H1 (cell line): ENCODE measurements around the gene VMP1. TPM values are rescaled to one million over a fixed set of nuclear protein-coding genes. Genes with fewer than 3 reads are reported as not detected.
A peak's percentile ranks its signal among the peaks of the same experiment; 100 is the strongest.

ENCODE experiments used
- CTCF ChIA-PET: fragments of 300-600 bp; sonication (Branson Sonifier 250); formaldehyde crosslinking; loops from one replicate; lab custom pipeline; 2021; ENCODE audit not compliant: partially characterized antibody; lab: Charles Lee
- POLR2A ChIA-PET: fragments of 300-600 bp; sonication (Branson Sonifier 250); formaldehyde crosslinking; loops from one replicate; lab custom pipeline; 2021; ENCODE audit warnings: inconsistent platforms; ENCODE audit not compliant: partially characterized antibody; lab: Charles Lee
- DNase-seq, 2 experiments: peaks; one replicate each; pipeline versions ENCODE4 v3.0.0 to v3.0.0-alpha.2; 2010 to 2022; ENCODE audit warnings: low spot score in 2 of 2, low read depth in 1 of 2, mixed read lengths in 1 of 2
- FAIRE-seq: peaks from 2 replicates; lab custom pipeline; 2011; peaks lifted over from hg19 to GRCh38; lab: Jason Lieb, UNC
- H2AFZ ChIP-seq: 2 replicates; pipeline ENCODE4 v1.8.1; 2012; ENCODE audit warnings: low read length, inconsistent platforms
- H2AK5ac ChIP-seq: 2 replicates; pipeline ENCODE4 v1.6.1; 2013; ENCODE audit warnings: low read depth, low read length
- H2BK120ac ChIP-seq: replicated peaks from 2 replicates; pipeline ENCODE3; 2013; ENCODE audit warnings: low read depth, low read length, inconsistent platforms
- H2BK12ac ChIP-seq: 2 replicates; pipeline ENCODE4 v1.6.1; 2013; ENCODE audit warnings: low read depth, low read length
- H2BK15ac ChIP-seq: 2 replicates; pipeline ENCODE4 v1.6.1; 2013; ENCODE audit warnings: low read length
- H2BK20ac ChIP-seq: 2 replicates; pipeline ENCODE4 v1.6.1; 2013; ENCODE audit warnings: low read length
- H2BK5ac ChIP-seq: 2 replicates; pipeline ENCODE4 v1.6.1; 2013; ENCODE audit warnings: low read depth, low read length
- H3K14ac ChIP-seq: 2 replicates; pipeline ENCODE4 v1.6.1; 2013; ENCODE audit warnings: inconsistent platforms; ENCODE audit not compliant: insufficient read length
- H3K18ac ChIP-seq: 2 replicates; pipeline ENCODE4 v1.6.1; 2013; ENCODE audit warnings: low read length; ENCODE audit errors: extremely low read depth
- H3K23ac ChIP-seq: 2 replicates; pipeline ENCODE4 v1.6.1; 2013; ENCODE audit warnings: inconsistent platforms; ENCODE audit not compliant: insufficient read length
- H3K23me2 ChIP-seq: 2 replicates; pipeline ENCODE4 v1.6.1; 2013; ENCODE audit warnings: low read depth, low read length
- H3K27ac ChIP-seq: 2 replicates; pipeline ENCODE4 v1.6.1; 2011; ENCODE audit warnings: low read depth, low read length, inconsistent platforms
- H3K27me3 ChIP-seq, 4 experiments: replicated peaks in 1 of 4; 1 replicate in 1 of 4; 2 replicates in 3 of 4; pipeline versions ENCODE4 v1.6.1 to v1.8.1; 2011 to 2013; ENCODE audit warnings: low read length in 3 of 4, mild to moderate bottlenecking in 3 of 4, inconsistent platforms in 2 of 4, mixed read lengths in 2 of 4, moderate library complexity in 1 of 4; ENCODE audit not compliant: control insufficient read depth in 3 of 4, insufficient read depth in 3 of 4; ENCODE audit errors: extremely low read depth in 1 of 4
- H3K36me3 ChIP-seq, 4 experiments: 2 replicates each; pipeline versions ENCODE4 v1.6.1 to v1.8.1; 2011 to 2013; ENCODE audit warnings: mild to moderate bottlenecking in 4 of 4, low read length in 3 of 4, moderate library complexity in 2 of 4, control low read depth in 1 of 4, inconsistent platforms in 1 of 4; ENCODE audit not compliant: insufficient read depth in 4 of 4, control insufficient read depth in 2 of 4
- H3K4ac ChIP-seq: replicated peaks from 2 replicates; pipeline ENCODE3; 2013; ENCODE audit warnings: low read length, low read depth, mixed read lengths, inconsistent platforms; ENCODE audit not compliant: insufficient read length
- H3K4me1 ChIP-seq, 4 experiments: replicated peaks in 1 of 4; 1 replicate in 1 of 4; 2 replicates in 3 of 4; pipeline versions ENCODE4 v1.6.1 to v1.8.1; 2011 to 2013; ENCODE audit warnings: low read length in 3 of 4, inconsistent platforms in 2 of 4, mixed read lengths in 1 of 4; ENCODE audit not compliant: insufficient read depth in 4 of 4, control insufficient read depth in 3 of 4
- H3K4me2 ChIP-seq, 2 experiments: 2 replicates each; pipeline versions ENCODE4 v1.6.1 to v1.8.1; 2011 to 2013; ENCODE audit warnings: low read depth in 2 of 2, low read length in 2 of 2, control low read depth in 1 of 2, inconsistent platforms in 1 of 2, mild to moderate bottlenecking in 1 of 2; ENCODE audit not compliant: insufficient read depth in 1 of 2
- H3K4me3 ChIP-seq, 4 experiments: fragments of 200-600, 300-600 bp in 1 of 4; sonication (generic), shearing (Covaris generic), sonication (Bioruptor Twin) in 1 of 4; 2 replicates each; pipeline versions ENCODE4 v1.5.1 to v1.8.1; 2011 to 2016; ENCODE audit warnings: low read length in 4 of 4, low read depth in 3 of 4, control low read depth in 2 of 4, inconsistent platforms in 2 of 4, mild to moderate bottlenecking in 2 of 4, mixed read lengths in 1 of 4, moderate library complexity in 1 of 4; ENCODE audit not compliant: insufficient read depth in 2 of 4; ENCODE audit errors: extremely low read depth in 1 of 4
- H3K56ac ChIP-seq: replicated peaks from 2 replicates; pipeline ENCODE3; 2013; ENCODE audit warnings: low read depth, mild to moderate bottlenecking, mixed read lengths, low read length, inconsistent platforms; ENCODE audit not compliant: insufficient read length
- H3K79me1 ChIP-seq: 2 replicates; pipeline ENCODE4 v1.6.1; 2013; ENCODE audit warnings: low read depth, low read length, control low read depth
- H3K79me2 ChIP-seq, 2 experiments: 2 replicates each; pipeline versions ENCODE4 v1.6.1 to v1.8.1; 2012 to 2013; ENCODE audit warnings: low read length in 2 of 2, mild to moderate bottlenecking in 2 of 2, inconsistent platforms in 1 of 2; ENCODE audit not compliant: insufficient read depth in 2 of 2, control insufficient read depth in 1 of 2
- H3K9ac ChIP-seq, 4 experiments: replicated peaks in 1 of 4; 1 replicate in 1 of 4; 2 replicates in 3 of 4; pipeline versions ENCODE4 v1.6.1 to v1.8.1; 2011 to 2013; ENCODE audit warnings: low read depth in 3 of 4, low read length in 3 of 4, control low read depth in 2 of 4, mild to moderate bottlenecking in 2 of 4, moderate library complexity in 2 of 4, inconsistent platforms in 1 of 4; ENCODE audit errors: extremely low read depth in 1 of 4
- H3K9me3 ChIP-seq, 2 experiments: 2 replicates each; pipeline versions ENCODE4 v1.6.1 to v1.8.1; 2012 to 2013; ENCODE audit warnings: mild to moderate bottlenecking in 2 of 2, moderate library complexity in 2 of 2, control low read depth in 1 of 2, inconsistent platforms in 1 of 2, low read depth in 1 of 2, low read length in 1 of 2, mixed read lengths in 1 of 2; ENCODE audit not compliant: insufficient read depth in 2 of 2
- H4K20me1 ChIP-seq, 2 experiments: replicated peaks in 1 of 2; 2 replicates each; pipeline versions ENCODE3 to v1.8.1; 2011 to 2013; ENCODE audit warnings: inconsistent platforms in 2 of 2, low read length in 2 of 2, mild to moderate bottlenecking in 1 of 2; ENCODE audit not compliant: insufficient read depth in 2 of 2, control insufficient read depth in 1 of 2
- H4K5ac ChIP-seq: 2 replicates; pipeline ENCODE4 v1.6.1; 2013; ENCODE audit warnings: low read length, low read depth, mixed read lengths, inconsistent platforms; ENCODE audit not compliant: insufficient read length
- H4K8ac ChIP-seq: 2 replicates; pipeline ENCODE4 v1.8.0; 2013; ENCODE audit warnings: mild to moderate bottlenecking, moderate library complexity, low read length, inconsistent platforms; ENCODE audit not compliant: insufficient read depth; ENCODE audit errors: extremely low read depth
- H4K91ac ChIP-seq: replicated peaks from 2 replicates; pipeline ENCODE3; 2013; ENCODE audit warnings: low read length, mixed read lengths, inconsistent platforms; ENCODE audit not compliant: insufficient read length
- CBX5 ChIP-seq: fragments of 300-800, 300-1000 bp; sonication (generic); IDR thresholded peaks from 2 replicates; pipeline ENCODE4 v1.7.1; 2016; ENCODE audit warnings: antibody characterized with exemption, low read length, low read depth
- CREB1 ChIP-seq: IDR thresholded peaks from 2 replicates; pipeline ENCODE4 v1.6.1; 2012; ENCODE audit warnings: inconsistent platforms
- KDM1A ChIP-seq: fragments of 200-600, 300-600 bp; sonication (generic); IDR thresholded peaks from 2 replicates; pipeline ENCODE4 v1.7.1; 2016; ENCODE audit warnings: mild to moderate bottlenecking, low read length, borderline replicate concordance
- KDM4A ChIP-seq: IDR thresholded peaks from one replicate; pipeline ENCODE4 v1.7.1; 2012; ENCODE audit warnings: low read depth, mild to moderate bottlenecking, moderate library complexity, low read length, inconsistent platforms; ENCODE audit not compliant: severe bottlenecking
- NANOG ChIP-seq: IDR thresholded peaks from 2 replicates; pipeline ENCODE4 v1.6.1; 2011; ENCODE audit warnings: low read length, low read depth, mild to moderate bottlenecking, inconsistent platforms; ENCODE audit not compliant: insufficient read depth, poor library complexity, severe bottlenecking
- POLR2A ChIP-seq, 2 experiments: IDR thresholded peaks; 1 replicate in 1 of 2; 2 replicates in 1 of 2; pipeline ENCODE4 v1.6.1; 2011; ENCODE audit warnings: low read depth in 2 of 2, low read length in 2 of 2, mild to moderate bottlenecking in 2 of 2; ENCODE audit errors: control extremely low read depth in 1 of 2
- TAF1 ChIP-seq: IDR thresholded peaks from 2 replicates; pipeline ENCODE4 v1.6.1; 2011; ENCODE audit warnings: mild to moderate bottlenecking, low read depth, low read length
- TCF12 ChIP-seq: IDR thresholded peaks from 2 replicates; pipeline ENCODE4 v1.6.1; 2011; ENCODE audit warnings: low read depth, mild to moderate bottlenecking, low read length
- ZNF274 ChIP-seq: IDR thresholded peaks from 2 replicates; pipeline ENCODE4 v1.7.0; 2012; ENCODE audit warnings: low read length, borderline replicate concordance; ENCODE audit errors: extremely low read depth
- WGBS, 2 experiments: shearing (Covaris generic) in 1 of 2; methylation state at CpG; one replicate each; pipeline versions ENCODE4 v1.1.6 to v1.1.7; 2013 to 2015; ENCODE audit warnings: low lambda C conversion rate in 2 of 2, mixed read lengths in 2 of 2, inconsistent platforms in 1 of 2, low coverage in 1 of 2, missing lambda C conversion rate in 1 of 2; ENCODE audit not compliant: insufficient replicate concordance in 2 of 2, insufficient coverage in 1 of 2, insufficient read length in 1 of 2; ENCODE audit errors: extremely low coverage in 1 of 2, missing lambda C conversion rate in 1 of 2; 5-methylcytosine and 5-hydroxymethylcytosine counted together
- polyA plus RNA-seq, 7 experiments: library from polyadenylated mRNA; depleted of rRNA in 3 of 7; stranded (reverse) in 5 of 7; unstranded in 2 of 7; fragments of >200 nt in 5 of 7; fragments of 200-250 nt in 2 of 7; gene quantifications; 1 replicate in 5 of 7; 2 replicates in 1 of 7; 4 replicates in 1 of 7; pipeline versions ENCODE4 v1.2.1 to v1.2.3, GENCODE V29; 2011 to 2013; ENCODE audit warnings: missing spikeins in 2 of 7, mixed read lengths in 2 of 7
- total RNA-seq: library from RNA; stranded (reverse); fragmentation: NEBNext Ultra II Directional; extraction: Animal tissue kit (Norgen Biotek cat#: 25700); gene quantifications from 2 replicates; pipeline ENCODE4 v1.2.1, GENCODE V29; 2021
- TF ChIP-seq, protein P1 (sequence below): IDR thresholded peaks from 2 replicates; pipeline ENCODE4 v1.6.1; 2012; ENCODE audit warnings: low read length, inconsistent platforms

VMP1 gene
- total and polyA plus RNA-seq, 2 of the 8 experiments (the other 6 are each of a cell fraction or from before 2014, with no cell fraction given), result 45.0 to 92.7 TPM

- no peak overlapping the region for H3K27ac ChIP-seq
- H4K8ac ChIP-seq, result peak overlapping the region; percentile 7; the same call in 1 of the 2 replicates
- peak overlapping the region; percentile 5; the same call in 1 of the 2 replicates for H2BK20ac ChIP-seq
- no peak overlapping the region for H2BK120ac ChIP-seq
- H3K9me3 ChIP-seq, result no peaks in the 10 kb centered on the region
- H3K56ac ChIP-seq, result no peak overlapping the region
- H3K23me2 ChIP-seq, result no peaks in the 10 kb centered on the region
- H4K20me1 ChIP-seq, result no peaks in the 10 kb centered on the region
- peak overlapping the region; percentile 69 for H2BK12ac ChIP-seq
- no peak overlapping the region for H3K18ac ChIP-seq
- no peaks in the 10 kb centered on the region for H3K79me1 ChIP-seq
- no peak overlapping the region for H4K5ac ChIP-seq
- no peak overlapping the region for H2AK5ac ChIP-seq
- no peak overlapping the region for H2BK15ac ChIP-seq
- ChIA-PET POLR2A (no interaction called here), CTCF (interaction anchor here (1.0 to 1.4 kb wide), 4 partner anchors 90 to 106 kb away, joined by 3 read pairs; no protein-coding TSS in a partner anchor)
- H3K9ac ChIP-seq, result no peak overlapping the region; a peak in 1 of 7 replicates
- DNase-seq (no peak), FAIRE-seq (no peak)
- H3K36me3 ChIP-seq, result no peaks in the 10 kb centered on the region
- H4K91ac ChIP-seq, result no peak overlapping the region
- WGBS, 2 experiments, result 93% methylated on average over 14 of the region's 14 CpGs; no CpG with 5 or more reads in 1 of the 2 experiments
- H3K4ac ChIP-seq, result no peak overlapping the region
- H3K4me2 ChIP-seq, result no peak overlapping the region
- H2AFZ ChIP-seq, result peak overlapping the region; percentile 72; the same call in 1 of the 2 replicates
- no peak overlapping the region for H3K14ac ChIP-seq
- no peak overlapping the region for H2BK5ac ChIP-seq
- H3K4me1 ChIP-seq, result peaks cover under 1 to 3% (median 3%) of the 10 kb centered on the region in 4 experiments; a peak in 4 of 7 replicates
- no peak overlapping the region for H3K23ac ChIP-seq
- no peaks in the 10 kb centered on the region for H3K79me2 ChIP-seq
- H3K27me3 ChIP-seq, result no peaks in the 10 kb centered on the region
- no peak overlapping the region for H3K4me3 ChIP-seq
- TF ChIP-seq TCF12 (no peak), TAF1 (no peak), CBX5 (no peak), KDM4A (no peak), NANOG (no peak), CREB1 (no peak), POLR2A (IDR thresholded peaks at IDR 0.05; ENCODE audit: control extremely low read depth in 1 of 2, low read depth in 2 of 2, low read length in 2 of 2) (no peak), KDM1A (no peak), ZNF274 (no peak)
- TF ChIP-seq, protein P1, sequence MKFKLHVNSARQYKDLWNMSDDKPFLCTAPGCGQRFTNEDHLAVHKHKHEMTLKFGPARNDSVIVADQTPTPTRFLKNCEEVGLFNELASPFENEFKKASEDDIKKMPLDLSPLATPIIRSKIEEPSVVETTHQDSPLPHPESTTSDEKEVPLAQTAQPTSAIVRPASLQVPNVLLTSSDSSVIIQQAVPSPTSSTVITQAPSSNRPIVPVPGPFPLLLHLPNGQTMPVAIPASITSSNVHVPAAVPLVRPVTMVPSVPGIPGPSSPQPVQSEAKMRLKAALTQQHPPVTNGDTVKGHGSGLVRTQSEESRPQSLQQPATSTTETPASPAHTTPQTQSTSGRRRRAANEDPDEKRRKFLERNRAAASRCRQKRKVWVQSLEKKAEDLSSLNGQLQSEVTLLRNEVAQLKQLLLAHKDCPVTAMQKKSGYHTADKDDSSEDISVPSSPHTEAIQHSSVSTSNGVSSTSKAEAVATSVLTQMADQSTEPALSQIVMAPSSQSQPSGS, result no peak
These were observed 144.3 kb downstream of the VMP1 start for GRCh38 chr17:59851439-59852375.
